COLO829 (cell line): ENCODE measurements around the gene AQP10.
"Not testable (repeated sequence)": the region's sequence is repeated elsewhere in the genome, so short reads cannot be mapped to it uniquely, and the experiment has no call there.

Source experiments
- DNase-seq: peaks from one replicate; pipeline ENCODE4 v3.0.0; 2012; ENCODE audit warnings: low spot score

The AQP10 gene, protein sequence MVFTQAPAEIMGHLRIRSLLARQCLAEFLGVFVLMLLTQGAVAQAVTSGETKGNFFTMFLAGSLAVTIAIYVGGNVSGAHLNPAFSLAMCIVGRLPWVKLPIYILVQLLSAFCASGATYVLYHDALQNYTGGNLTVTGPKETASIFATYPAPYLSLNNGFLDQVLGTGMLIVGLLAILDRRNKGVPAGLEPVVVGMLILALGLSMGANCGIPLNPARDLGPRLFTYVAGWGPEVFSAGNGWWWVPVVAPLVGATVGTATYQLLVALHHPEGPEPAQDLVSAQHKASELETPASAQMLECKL

DNA sequence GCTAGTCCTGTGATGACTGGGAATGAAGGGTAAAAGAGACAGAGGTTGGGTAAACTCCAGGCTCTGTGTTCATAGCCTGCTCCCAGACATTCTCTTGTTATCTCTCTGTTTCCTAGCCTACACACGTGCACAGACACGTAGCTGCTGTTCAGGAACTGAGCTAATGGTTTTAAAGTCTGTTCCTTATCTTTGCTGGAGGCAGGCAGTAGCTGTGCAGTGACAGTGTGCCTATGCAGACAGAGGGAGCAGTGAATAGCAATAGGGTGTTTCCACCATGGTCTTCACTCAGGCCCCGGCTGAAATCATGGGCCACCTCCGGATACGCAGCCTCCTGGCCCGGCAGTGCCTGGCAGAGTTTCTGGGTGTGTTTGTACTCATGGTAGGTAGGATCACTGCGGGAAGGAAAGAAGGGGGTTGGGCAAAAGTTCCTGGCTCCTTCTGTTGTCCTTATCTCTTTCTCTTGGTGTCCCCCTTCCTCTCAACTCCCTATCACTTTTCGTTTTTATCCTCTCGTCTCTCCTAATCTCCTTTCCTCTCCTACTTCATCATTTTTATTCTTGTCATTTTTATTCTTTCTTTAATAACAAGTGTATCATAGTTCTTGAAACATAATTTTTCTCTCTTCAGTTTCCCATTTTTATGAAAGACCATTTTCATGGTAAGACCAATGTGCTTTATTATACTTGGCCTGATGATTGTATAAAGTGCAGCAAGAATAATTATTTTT is at the start of gene AQP10:
AQP10 (plus strand) TSS at position 212 of the 727 bp plus-strand sequence; CDS start at position 275, 63 bp downstream.
- DNase-seq: no peak

DNA sequence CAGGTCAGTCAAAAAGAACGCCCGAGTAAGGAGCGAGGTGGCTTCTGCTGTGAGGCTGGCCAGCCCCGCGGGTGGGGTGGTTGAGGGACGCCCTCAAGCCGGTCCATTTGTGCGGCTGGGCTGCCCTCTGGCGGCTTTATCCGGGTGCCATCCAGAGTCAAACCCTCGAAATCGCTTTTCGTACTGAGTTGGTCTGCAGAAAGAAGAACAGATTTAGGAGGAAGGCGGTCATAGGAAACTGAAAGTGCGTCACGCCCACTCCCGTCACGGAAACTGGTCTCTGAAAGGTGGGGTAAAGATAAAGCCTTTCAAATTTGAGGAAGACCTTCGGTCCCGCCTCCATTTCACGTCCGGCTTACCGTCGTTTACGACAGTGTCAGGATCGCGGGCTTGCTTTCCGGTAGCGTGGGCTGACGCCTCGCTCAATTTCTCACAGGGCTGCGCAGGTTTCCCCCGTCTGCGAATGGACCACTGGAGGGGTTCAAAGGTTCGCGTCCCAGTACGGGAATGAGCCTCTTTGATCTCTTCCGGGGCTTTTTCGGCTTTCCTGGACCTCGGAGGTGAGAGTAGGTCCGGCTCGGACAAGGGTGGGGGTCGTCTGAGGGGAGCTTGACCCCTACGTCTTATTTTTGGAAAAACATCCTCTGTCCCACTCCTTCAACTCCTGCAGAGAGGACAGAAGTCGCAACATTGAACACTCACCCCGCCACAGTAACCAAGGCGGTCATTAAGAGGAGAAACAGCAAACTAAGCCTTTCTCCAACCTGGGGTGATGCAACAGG is 48.5 kb upstream of the AQP10 start, which contains the start of gene HAX1:
HAX1 (plus strand) TSS at position 413 of the 782 bp plus-strand sequence; CDS start at position 508, 95 bp downstream.
- peak; percentile 99 for DNase-seq

DNA sequence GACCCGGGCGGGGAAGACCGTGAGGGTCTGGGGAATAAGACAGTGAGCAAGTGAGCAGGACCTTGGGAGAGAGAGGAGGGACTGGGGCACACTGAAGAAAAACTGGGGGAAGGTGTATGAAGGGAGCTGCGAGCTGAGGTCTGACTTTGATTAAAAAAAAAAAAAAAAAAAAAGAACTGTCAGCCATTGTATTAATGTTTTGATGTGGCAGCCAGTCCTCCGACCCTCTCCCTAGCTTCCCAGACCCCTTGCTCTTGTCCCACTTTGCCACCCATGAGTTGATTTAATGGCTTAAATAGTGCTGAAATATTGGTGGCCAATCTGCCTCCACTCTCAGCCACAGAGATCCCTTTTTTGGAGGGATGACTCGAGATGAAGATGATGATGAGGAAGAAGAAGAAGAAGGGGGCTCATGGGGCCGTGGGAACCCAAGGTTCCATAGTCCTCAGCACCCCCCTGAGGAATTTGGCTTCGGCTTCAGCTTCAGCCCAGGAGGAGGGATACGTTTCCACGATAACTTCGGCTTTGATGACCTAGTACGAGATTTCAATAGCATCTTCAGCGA is 47.8 kb upstream of the AQP10 start:
- no peak for DNase-seq

DNA sequence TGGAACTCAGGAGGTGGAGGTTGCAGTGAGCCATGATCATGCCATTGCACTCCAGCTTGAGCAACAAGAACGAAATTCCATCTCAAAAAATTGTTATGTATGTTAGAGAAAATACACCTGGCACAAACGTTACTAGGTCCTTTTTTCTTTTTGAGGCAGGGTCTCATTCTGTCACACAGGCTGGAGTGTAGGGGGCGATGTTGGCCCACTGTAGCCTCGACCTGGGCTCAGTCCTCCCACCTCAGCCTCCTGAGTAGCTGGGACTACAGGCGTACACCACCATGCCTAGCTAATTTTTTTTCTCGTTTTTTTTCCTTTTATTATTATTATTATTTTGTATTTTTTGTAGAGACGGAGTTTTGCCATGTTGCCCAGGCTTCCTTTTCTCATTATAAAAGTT is 44.1 kb upstream of the AQP10 start:
- no peak for DNase-seq

DNA sequence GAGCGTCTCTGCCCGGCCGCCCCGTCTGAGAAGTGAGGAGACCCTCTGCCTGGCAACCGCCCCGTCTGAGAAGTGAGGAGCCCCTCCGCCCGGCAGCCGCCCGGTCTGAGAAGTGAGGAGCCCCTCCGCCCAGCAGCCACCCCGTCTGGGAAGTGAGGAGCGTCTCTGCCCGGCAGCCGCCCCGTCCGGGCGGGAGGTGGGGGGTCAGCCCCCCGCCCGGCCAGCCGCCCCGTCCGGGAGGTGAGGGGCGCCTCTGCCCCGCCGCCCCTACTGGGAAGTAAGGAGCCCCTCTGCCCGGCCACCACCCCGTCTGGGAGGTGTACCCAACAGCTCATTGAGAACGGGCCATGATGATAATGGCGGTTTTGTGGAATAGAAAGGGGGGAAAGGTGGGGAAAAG is 33.3 kb upstream of the AQP10 start:
- not testable (repeated sequence) for DNase-seq

DNA sequence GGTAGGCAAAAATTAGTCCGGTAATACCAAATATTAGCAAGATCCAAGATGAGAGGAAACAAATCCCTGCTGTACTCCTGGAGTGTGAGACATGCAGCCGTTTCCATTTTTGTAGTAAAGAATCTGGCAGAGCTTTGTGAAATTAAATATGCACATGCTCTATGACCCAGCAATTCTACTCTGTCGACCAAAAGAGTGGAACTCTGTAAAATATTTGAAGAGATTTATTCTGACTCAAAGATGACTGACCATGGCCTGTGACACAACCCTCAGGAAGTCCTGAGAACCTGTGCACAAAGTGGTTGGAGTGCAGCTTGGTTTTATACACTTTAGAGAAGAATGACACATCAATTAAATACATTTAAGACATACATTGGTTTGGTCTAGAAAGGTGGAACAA is 32.2 kb upstream of the AQP10 start:
- DNase-seq: no peak

DNA sequence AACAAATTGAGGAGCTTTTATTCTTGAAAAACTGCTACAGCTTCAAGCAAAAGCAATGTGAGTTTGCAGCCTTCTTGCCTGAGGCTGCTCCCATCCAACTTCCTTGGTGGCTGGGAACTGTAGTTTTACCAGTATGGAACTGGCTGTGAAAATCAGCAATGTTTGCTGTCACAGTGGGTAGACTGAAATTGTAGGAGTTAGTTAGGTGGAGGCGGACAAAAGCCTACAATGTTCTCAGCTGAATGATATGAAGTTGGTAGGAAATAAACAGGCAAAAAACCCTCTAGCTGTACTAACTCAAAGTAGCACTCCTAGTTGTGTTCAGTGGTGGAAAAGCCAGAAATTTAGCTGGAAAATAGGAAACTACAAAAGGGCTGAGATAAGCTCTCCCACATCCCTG is 30.0 kb upstream of the AQP10 start:
- DNase-seq: no peak

DNA sequence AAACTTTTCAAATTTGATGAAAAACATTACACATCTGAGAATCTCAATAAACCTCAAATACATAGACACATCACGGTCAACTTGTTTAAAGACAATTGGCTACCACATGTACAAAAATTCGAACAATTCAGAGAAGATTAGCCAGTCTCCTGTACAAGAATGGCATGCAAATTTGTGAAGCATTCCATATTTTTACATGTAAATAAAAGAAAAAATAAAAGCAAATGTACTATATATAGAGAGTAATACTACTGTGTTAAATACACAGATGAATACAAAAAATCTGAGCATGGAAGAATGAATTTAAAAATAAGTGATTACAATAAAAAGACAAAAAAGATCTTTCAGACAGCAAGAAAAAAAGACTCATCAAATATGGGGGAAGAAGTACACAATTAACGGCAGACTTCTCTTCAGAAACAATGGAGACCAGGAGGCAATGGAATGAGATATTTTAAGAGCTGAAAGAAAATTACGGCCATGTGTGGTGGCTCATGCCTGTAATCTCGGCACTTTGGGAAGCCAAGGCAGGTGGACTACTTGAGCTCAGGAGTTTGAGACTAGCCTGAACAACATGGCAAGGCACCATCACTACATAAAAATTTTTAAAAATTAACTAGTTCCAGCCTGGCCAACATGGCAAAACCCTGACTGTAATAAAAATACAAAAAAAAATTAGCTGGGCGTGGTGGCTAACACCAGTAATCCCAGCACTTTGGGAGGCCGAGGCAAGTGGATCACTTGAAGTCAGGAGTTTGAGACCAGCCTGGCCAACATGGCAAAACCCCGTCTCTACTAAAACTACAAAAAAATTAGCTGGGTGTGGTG is 25.3 kb upstream of the AQP10 start:
- no peak for DNase-seq

DNA sequence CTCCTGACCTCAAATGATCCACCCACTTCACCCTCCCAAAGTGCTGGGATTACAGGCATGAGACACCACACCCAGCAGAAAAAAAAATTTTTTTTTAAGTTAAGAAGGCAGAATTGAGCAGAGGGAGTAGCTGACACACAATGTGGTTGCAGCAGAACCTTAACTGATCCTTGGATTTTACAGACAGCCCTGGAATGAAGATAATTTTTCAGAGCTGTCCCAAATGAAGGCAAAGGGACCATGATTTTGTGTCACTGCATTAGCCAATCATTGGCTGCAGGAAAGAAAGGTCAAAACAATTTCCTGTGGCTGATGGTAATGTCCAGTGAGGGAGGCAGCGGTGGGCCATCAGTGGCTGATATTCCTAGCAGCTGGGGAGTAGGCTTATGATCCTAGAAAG is 19.3 kb upstream of the AQP10 start:
- no peak for DNase-seq

DNA sequence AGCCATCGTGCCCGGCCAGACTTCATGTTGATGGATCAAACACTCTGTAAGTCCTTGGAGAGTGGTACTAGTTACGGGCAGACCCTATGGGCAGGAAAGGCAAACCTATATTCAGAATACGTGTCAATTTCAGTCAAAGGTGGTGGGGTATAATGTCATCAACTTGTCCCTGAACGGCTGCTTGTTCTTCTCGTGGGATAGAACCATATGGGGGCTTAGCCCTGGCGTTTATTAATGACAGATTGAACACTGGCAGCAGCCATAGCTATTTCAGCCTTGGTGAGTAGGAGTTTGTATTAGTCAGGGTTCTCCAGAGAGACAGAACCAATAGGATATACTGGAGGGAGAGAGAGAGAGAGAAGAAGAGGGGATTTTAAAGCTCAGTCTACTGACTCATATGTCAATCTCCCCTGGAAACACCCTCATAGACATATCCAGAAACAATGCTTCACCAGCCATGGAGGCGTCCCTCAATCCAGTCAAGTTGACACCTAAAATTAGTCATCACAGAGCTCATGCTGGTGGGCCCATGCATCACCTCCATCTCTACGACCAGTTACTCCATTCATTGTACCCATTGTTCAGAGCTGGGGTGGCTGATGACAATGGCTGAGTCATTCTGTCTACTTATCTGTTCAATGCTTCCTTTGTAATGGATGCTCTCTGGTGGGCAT is 16.1 kb upstream of the AQP10 start:
- no peak for DNase-seq

DNA sequence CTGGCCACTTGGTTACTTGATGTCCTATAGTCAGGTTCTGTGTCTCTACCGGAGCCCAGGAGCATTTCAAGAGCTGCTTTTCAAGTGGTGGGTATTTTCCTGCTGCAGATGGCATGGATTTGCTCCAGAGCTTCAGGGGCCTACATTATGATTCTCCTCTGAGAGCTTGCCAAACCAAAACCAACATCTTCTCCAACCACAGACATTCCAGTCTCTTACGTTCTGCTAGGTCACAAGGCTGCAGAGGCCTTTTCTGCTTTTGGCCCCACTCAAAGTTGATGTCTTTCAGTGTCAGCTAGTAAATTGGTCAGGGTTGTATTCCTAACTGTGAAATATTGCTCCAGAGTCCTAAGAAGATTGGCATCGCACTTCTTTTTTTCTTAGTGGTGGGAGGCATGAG is 14.7 kb upstream of the AQP10 start:
- no peak for DNase-seq

DNA sequence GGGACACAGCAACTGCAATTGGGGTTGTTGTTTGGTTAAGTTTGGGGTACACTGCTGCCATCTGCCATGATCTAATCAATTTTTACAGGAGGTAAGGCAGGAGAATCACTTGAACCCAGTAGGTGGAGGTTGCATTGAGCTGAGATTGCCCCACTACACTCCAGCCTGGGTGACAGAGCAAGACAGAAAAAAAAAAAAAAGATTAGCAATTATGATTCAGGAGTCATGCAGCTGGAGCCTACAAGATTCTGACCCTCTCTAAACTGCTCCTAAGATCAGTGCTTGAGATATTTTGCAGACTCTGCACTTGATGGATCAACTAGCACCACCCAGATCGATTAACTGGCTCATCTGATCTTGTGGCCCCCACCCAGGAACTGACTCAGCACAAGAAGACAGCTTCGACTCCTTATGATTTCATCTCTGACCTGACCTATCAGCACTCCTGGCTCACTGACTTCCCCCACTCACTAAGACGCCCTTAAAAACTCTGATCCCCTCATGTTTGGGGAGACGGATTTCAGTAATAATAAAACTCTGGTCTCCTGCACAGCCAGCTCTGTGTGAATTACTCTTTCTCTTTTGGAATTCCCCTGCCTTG is 13.1 kb upstream of the AQP10 start:
- DNase-seq: not testable (repeated sequence)

DNA sequence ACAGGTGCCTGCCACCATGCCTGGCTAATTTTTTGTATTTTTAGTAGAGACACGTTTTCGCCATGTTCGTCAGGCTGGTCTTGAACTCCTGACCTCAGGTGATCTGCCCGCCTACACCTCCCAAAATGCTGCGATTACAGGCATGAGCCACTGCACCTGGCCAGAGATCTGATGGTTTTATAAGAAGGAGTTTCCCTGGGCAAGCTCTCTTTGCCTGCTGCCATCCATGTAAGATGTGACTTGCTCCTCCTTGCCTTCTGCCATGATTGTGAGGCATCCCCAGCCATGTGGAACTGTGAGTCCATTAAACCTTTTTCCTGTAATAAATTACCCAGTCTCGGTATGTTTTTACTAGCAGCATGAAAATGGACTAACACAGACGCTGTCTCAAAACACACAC is 11.8 kb upstream of the AQP10 start:
- not testable (repeated sequence) for DNase-seq

DNA sequence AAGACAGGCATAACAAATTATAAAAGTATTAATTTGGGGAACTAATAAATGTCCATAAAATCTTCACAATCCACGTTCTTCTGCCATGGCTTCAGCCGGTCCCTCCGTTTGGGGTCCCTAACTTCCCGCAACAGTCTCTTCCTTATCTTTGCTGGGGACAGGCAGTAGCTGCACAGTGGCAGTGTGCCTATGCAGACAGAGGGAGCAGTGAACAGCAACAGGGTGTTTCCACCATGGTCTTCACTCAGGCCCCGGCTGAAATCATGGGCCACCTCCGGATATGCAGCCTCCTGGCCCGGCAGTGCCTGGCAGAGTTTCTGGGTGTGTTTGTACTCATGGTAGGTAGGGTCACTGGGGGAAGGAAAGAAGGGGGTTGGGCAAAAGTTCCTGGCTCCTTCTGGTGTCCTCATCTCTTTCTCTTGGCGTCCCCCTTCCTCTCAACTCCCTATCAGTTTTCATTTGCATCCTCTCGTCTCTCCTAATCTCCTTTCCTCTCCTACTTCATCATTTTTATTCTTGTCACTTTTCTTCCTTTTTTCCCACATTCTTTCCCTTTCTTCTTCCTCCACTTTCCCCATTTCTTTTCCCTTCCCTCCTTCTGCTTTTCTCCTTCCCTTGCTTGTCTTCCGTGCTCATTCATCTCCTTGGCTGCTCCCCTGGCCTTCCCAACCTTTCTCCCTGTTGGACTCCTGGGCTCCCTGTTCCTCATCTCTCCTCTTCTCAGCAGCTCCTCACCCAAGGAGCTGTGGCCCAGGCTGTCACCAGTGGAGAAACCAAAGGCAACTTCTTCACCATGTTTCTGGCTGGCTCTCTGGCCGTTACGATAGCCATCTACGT is 8.4 kb upstream of the AQP10 start:
- DNase-seq: not testable (repeated sequence)

DNA sequence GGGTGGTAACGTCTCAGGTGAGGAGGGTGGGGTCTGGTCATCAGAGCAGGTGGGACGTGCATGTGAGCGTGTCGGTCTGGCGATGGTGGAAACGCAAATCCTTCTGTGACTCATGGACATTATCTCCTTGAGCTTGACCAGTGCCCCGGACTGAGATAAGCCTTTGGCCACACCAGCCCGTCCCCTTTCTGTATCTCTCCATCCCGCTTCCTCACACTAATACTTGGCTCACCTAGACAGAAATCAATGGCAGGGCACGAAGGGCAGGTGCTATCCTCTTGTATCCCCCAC is 7.9 kb upstream of the AQP10 start:
- DNase-seq: no peak

DNA sequence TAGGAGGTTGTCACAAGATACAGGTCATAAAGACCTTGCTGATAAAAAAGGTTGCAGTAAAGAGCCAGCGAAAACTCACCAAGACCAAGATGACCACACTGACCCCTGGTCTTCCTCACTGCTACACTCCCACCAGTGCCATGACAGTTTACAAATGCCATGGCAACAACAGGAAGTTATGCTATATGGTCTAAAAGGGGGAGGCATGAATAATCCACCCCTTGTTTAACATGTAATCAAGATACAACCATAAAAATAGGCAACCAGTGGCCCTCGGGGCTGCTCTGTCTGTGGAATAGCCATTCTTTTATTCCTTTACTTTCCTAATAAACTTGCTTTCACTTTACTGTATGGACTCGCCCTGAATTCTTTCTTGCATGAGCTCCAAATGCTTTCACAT is 6.7 kb upstream of the AQP10 start:
- DNase-seq: not testable (repeated sequence)

DNA sequence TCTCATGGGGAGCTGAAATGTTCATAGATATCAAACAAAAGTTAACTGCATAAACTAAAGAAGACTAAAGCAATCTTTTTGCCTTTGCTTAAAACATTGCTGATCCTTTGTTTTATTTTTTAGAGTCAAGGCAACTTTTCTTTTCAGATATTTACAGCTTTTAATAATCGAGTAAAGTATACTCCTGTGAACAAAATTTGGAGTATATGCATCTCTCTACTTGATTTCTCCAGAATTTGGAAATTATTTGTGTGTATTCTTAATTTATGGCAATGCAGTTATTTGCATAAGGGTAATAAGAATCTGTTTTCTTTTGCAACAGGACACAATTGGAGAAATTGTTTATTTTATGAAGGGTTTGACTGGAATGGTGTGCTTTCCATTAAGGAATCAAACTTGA is 4.2 kb upstream of the AQP10 start:
- no peak for DNase-seq

DNA sequence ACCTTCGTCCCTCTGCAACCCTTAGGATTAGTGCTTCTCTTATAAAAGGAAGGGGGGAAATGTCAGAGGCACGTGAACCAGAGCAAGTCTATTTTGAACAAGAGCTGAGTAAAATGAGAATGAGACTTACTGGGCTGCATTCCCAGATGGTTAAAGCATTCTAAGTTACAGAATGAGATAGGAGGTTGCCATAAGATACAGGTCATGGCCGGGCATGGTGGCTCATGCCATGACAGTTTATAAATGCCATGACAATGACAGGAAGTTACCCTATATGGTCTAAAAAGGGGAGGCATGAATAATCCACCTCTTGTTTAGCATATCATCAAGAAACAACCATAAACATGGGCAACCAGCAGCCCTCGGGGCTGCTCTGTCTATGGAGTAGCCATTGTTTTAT is 2.5 kb upstream of the AQP10 start:
- DNase-seq: no peak

DNA sequence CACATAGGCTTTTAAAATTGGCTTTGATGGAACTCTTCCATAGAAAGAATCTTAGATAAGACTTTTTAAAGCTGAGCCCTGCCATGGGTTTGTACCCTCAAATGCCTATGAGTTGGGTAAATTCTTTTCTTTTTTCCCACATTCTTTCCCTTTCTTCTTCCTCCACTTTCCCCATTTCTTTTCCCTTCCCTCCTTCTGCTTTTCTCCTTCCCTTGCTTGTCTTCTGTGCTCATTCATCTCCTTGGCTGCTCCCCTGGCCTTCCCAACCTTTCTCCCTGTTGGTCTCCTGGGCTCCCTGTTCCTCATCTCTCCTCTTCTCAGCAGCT is 679 bp downstream of the AQP10 start:
- DNase-seq: not testable (repeated sequence)

DNA sequence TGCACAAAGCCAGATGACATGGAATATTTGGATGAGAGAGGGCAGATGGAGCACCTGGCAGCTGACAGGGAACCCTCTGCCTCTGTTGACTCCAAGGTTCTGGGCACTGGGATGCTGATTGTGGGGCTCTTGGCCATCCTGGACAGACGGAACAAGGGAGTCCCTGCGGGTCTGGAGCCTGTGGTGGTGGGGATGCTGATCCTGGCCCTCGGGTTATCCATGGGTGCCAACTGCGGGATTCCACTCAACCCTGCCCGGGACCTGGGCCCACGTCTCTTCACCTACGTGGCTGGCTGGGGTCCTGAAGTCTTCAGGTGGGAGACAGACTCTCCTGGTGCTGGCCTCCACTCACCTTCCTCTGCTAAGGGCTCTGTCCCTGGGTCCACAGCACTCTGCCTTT is 2.6 kb downstream of the AQP10 start:
- DNase-seq: no peak
